HG03108 (cell line): ENCODE data around the gene DVL2.

Experiments
- ATAC-seq: cut with Tn5 transposase; IDR thresholded peaks from one replicate; pipeline ENCODE4 v1.9.1; 2021; ENCODE audit warnings: moderate library complexity; ENCODE audit not compliant: unreplicated experiment

Gene DVL2

GRCh38 chr17:7176107-7176840 lies 58.0 kb downstream of the DVL2 start:
- no peak for ATAC-seq
